ENCODE data around the gene MARCHF3. TPM values are rescaled to one million over a fixed set of nuclear protein-coding genes. Genes with fewer than 3 reads are reported as not detected.

The MARCHF3 gene, protein sequence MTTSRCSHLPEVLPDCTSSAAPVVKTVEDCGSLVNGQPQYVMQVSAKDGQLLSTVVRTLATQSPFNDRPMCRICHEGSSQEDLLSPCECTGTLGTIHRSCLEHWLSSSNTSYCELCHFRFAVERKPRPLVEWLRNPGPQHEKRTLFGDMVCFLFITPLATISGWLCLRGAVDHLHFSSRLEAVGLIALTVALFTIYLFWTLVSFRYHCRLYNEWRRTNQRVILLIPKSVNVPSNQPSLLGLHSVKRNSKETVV
- 1 to 10 TPM; 5.7 to 8.1 TPM for total RNA-seq

DNA sequence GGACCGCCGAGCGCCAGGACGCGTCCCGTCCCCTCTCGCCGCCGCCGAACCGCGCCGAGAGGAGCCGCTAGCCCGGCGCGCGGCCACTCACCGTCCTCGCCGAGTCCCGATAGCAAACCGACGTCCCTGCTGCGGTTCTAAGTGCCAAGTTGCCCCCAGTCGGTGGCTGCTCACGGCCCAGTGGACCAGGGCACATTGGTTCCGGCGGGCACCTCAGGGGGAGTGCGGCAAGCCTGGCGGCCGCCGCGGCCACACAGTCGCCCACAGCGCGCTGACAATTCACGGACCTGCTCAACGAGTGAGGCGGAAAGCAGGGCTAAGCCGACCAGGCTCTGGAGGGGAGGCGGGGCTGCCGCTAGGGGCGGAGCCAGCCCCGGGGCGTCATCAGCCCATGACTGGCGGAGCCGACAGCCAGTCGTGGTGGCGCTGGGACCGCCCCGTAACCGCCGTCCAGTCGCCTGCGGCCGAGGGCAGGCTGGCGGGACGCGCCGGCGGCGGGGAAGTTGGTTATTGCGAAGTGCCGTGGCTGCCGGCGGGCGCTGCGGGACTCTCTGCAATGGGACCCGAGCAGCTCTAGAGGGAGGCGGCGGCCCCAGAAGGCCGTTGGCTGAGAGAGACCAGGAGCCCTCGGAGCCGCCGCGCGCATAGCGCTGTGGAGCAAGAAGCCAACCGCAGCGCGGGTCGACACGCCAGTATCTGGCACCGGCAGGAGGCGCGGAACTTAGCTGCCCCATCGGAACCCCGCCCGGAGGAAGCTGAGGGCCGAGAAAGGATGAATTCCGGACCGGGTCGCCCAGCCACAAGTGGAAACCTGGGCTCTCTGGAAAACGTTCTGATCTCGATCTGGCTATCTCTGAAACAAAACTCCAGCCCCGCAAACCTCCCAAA, at the start of gene MARCHF3:
TSS of gene MARCHF3 (minus strand) at position 300 of the 888 bp plus-strand sequence. CDS start 112,387 bp downstream, outside the sequence.
- peak within 1 kb of the TSS; percentile 89 for H3K4me3 Mint-ChIP-seq
- DNase-seq = peak; percentile 97
- no peaks in the 10 kb centered on the region for H3K9me3 Mint-ChIP-seq
- H3K27ac Mint-ChIP-seq = peak within 1 kb of the TSS; percentile 79
- H3K27me3 Mint-ChIP-seq = peaks cover 16% of the 10 kb centered on the region
- H3K36me3 Mint-ChIP-seq = no peaks in the 10 kb centered on the region
- H3K4me1 Mint-ChIP-seq = peaks cover 30% of the 10 kb centered on the region

DNA sequence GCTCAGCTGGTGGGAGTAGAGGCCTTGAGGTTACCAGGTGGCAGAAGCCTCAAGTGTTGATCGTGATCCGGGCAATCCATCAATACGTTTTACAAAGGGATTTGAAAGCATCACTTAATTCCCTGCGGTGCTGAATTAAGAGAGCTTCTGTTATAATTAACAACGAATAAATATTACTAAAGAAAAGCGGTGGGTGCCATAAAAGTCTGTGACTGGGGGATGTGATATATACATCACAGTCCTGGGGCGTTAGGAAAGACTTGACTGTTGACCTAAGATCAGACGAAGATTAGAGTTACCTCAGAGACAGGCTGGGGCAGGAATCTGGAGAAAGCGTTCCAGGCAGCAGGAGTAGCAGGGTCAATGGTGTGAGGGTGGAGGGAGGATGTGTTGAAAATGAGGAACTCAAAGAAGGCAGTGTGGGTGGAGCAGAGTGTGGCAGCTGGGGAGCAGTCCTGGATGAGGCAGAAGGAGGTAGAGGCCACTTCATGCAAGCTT, 49.7 kb upstream of the MARCHF3 start:
- no peak overlapping the region for H3K4me3 Mint-ChIP-seq
- no peaks in the 10 kb centered on the region for H3K36me3 Mint-ChIP-seq
- no peaks in the 10 kb centered on the region for H3K4me1 Mint-ChIP-seq
- no peak for DNase-seq
- no peaks in the 10 kb centered on the region for H3K9me3 Mint-ChIP-seq
- H3K27ac Mint-ChIP-seq = no peak overlapping the region
- peaks cover 4% of the 10 kb centered on the region for H3K27me3 Mint-ChIP-seq

DNA sequence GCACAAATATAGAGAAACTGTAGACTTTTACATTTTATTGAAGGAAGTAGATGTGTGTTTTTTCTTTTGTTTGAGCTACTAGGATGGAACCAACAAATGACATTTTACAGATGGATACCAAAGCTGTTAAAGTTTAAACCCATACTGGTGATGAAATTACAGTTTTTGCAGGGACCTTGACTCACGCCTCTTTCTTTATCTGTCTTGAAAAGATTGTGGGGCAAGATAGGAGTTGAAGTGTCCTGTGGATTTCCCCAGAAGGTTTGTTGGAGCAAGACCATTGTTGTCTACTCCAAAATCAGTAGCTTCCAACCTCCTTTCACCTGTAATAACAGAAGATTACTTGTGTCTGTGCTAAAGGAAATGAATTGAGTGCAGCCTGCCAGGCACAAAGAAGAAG, 47.0 kb upstream of the MARCHF3 start:
- peaks cover 2% of the 10 kb centered on the region for H3K9me3 Mint-ChIP-seq

DNA sequence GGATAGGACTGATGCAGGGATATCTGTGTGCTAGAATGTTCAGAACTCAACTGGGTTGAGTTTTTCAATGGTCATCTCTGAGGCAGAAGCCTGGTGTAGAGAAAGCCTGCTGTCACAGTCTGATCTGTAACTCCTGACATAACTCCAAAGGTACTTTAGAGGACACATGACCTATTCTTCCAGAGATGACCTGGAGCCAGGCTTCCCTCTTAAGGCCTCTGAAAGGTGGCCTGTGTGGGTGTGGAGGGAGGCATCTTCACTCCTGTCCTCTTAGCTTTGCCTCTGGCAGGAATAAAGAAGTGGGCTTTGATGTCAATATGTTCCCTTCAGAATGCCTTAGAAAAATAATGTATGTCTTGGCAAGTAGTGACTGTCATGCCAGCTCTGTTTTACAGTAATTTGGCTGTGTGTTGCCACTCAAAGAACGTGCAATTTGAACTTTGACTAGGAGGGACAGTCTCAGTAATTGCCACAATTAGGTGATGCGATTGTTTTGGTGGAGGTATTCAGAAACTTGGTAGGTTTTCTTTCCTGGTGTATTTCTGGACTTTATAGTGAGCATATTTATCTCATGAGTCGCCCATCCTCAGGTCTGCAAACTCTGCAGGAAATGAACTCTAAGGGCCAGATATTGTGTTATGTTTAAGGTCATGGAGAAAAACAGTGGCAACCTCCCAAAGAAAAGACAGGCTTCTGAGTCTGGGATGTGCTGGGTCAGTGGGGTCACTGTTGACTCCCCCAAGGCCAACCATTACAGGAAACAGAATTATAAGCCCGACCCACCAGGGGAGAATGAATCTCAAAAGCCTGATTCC, 46.2 kb upstream of the MARCHF3 start:
- no peak for DNase-seq
- H3K27ac Mint-ChIP-seq = no peak overlapping the region
- peaks cover 4% of the 10 kb centered on the region for H3K27me3 Mint-ChIP-seq

More for the DNA sequence above, 47.0 kb upstream of the MARCHF3 start:
- H3K4me1 Mint-ChIP-seq = peaks cover 5% of the 10 kb centered on the region
- H3K36me3 Mint-ChIP-seq = no peaks in the 10 kb centered on the region
- no peak for DNase-seq
- H3K27ac Mint-ChIP-seq = no peak overlapping the region
- H3K4me3 Mint-ChIP-seq = no peak overlapping the region
- H3K27me3 Mint-ChIP-seq = peaks cover 4% of the 10 kb centered on the region

DNA sequence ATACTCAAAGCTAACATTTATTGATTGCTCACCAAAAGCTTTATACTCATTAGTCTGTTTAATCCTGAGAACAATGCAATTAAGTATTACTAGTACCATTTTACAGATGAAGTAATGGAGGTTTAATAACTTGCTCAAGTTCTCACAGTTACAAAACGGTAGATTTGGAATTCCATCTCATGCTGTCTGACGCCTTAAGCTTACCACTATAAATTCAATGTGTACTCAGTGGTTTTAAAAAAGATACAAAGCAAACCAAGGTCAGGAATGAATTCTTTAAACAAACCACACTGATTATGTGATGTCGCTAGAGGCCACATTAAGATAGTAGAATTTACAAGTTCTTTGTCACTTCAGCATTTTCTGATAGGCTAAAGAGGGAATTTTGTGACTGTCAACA, 44.1 kb upstream of the MARCHF3 start:
- Mint-ChIP-seq H3K4me3 (no peak overlapping the region), H3K36me3 (peaks cover 16% of the 10 kb centered on the region), H3K27me3 (no peaks in the 10 kb centered on the region), H3K9me3 (peaks cover 2% of the 10 kb centered on the region), H3K4me1 (peaks cover 10% of the 10 kb centered on the region), H3K27ac (no peak overlapping the region)
- DNase-seq = no peak

More for the DNA sequence above, 46.2 kb upstream of the MARCHF3 start:
- Mint-ChIP-seq H3K4me3 (no peak overlapping the region), H3K9me3 (peaks cover 2% of the 10 kb centered on the region), H3K36me3 (no peaks in the 10 kb centered on the region), H3K4me1 (peaks cover 10% of the 10 kb centered on the region)

DNA sequence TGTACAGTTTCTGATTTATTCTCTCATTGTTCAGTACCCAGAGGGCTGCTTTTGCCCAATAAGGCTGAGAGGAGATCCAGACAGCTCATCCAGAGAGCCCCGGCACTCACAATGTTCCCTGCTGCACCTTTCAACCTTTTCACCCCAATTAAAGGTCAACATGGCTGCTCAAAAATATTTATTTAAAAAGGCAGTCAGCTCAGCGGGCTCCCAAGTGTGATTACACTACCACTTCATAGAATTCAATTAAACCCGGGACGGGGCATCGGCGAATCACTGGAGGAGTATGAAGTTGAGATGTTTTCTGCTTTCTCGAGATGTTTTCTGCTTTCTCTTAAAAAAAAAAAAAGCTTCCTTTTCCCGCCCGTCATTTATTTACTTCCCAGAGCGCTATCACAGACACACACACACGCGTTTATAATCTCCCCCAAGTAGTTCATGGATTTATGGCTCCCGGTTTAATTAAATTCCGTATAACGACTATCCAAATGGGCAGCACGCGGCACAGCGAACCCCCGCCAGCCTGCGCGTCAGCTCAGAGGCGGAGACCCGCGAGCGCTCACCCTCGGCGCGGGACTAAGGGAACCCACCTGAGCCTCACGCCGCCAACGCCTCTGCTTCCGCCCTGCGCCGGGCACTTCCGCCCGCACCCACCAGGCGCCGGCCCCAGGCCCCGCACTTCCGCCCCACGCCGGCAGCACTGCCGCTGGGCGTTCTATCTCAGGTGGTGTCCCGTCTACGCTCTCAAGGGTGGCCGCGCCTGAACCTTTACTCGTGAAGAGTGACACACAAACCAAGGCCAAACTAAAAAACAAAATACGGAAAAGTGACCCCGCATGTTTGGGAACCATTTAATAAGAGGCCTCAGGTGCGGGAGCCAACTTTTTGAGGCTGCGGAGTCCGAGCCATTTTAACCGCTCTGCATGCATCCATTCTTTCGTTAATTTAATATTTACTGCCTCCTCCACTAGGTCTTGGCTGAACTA, 42.8 kb upstream of the MARCHF3 start, which contains the start of gene C5orf63:
TSS of gene C5orf63 (minus strand) at position 642 of the 986 bp plus-strand sequence. CDS start 14,507 bp downstream, outside the sequence.
- Mint-ChIP-seq H3K27me3 (no peaks in the 10 kb centered on the region), H3K4me1 (peaks cover 10% of the 10 kb centered on the region), H3K9me3 (peaks cover 2% of the 10 kb centered on the region), H3K36me3 (peaks cover 23% of the 10 kb centered on the region), H3K4me3 (peak within 1 kb of the TSS; percentile 86), H3K27ac (peak within 1 kb of the TSS; percentile 92)
- DNase-seq = peak; percentile 89

DNA sequence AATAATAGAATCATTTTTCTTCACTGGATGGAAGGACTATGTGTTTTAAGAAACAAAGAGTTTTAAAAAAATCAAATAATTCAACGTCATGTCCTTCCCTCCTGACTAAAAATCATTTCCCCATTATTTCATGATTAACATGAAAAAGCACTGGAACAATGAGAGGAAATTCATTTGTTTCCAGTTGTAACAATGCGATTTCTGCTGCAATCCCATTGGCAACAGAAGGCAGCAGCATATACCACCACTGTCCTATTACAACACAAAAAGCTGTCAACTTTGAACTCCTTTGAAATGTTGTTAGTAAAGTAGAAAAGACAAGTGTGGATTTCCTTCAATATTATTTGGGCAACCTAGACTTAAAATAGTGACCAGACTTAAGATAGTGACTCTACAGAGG, 39.9 kb upstream of the MARCHF3 start:
- Mint-ChIP-seq H3K4me1 (peaks cover 10% of the 10 kb centered on the region), H3K27me3 (no peaks in the 10 kb centered on the region), H3K27ac (no peak overlapping the region), H3K36me3 (peaks cover 23% of the 10 kb centered on the region), H3K9me3 (peaks cover 2% of the 10 kb centered on the region), H3K4me3 (no peak overlapping the region)
- no peak for DNase-seq

DNA sequence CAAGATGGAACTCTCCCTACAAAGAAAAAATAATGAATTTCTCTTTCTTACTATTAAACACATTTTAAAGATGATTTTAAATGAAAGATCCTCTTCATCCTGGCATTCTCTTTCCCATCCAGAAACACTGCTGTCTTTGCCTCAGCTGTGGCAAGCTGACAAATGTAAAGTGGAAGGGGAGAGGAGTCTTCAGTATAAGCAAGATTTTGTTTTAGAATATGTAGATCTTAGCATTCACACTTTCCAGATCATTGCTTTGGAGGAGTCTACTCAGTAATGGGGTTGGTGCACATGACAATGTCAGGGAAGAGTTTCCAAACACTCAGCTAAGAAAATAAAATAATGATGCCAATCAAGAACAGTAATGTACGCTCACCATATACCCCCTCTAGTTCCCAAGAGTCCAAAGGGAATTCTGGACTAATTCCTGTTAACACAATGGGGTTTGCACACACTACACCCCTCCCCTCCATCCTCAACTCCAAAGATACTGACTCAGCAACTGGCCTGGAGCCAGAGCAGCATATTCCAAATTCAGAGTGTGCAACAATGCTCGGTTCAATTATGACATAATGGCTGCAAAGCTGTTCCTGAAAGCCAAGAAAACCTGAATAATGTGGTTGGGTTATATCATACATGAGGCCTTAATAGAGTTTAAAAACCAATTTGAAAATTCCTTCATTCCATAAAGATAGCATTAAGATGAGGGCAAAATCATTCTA, 38.3 kb upstream of the MARCHF3 start:
- H3K27ac Mint-ChIP-seq = no peak overlapping the region
- H3K4me3 Mint-ChIP-seq = no peak overlapping the region
- no peaks in the 10 kb centered on the region for H3K27me3 Mint-ChIP-seq
- no peaks in the 10 kb centered on the region for H3K9me3 Mint-ChIP-seq
- H3K36me3 Mint-ChIP-seq = peaks cover 23% of the 10 kb centered on the region
- DNase-seq = no peak
- H3K4me1 Mint-ChIP-seq = peaks cover 8% of the 10 kb centered on the region

DNA sequence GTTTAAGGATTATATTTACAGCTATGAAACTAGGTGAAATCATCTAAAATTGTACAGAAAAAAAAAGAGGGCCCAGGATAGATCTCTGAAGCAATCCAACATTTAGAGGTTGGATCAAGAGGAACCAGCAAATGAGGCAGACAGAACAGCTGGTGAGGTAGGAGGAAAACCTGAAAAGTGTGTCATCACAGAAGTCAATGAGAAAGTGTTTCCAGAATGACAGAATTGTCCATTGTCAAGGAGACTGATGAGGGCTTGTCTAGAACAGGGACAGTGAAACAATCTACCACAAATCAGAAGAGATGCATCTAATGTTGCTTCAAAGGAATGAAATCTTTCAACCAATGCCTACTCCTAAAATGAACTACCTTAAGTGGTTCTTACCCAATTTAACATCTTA, 36.4 kb upstream of the MARCHF3 start:
- no peaks in the 10 kb centered on the region for H3K4me1 Mint-ChIP-seq
- H3K27me3 Mint-ChIP-seq = no peaks in the 10 kb centered on the region
- DNase-seq = no peak
- H3K9me3 Mint-ChIP-seq = no peaks in the 10 kb centered on the region
- peaks cover 23% of the 10 kb centered on the region for H3K36me3 Mint-ChIP-seq
- H3K4me3 Mint-ChIP-seq = no peak overlapping the region
- H3K27ac Mint-ChIP-seq = no peak overlapping the region

DNA sequence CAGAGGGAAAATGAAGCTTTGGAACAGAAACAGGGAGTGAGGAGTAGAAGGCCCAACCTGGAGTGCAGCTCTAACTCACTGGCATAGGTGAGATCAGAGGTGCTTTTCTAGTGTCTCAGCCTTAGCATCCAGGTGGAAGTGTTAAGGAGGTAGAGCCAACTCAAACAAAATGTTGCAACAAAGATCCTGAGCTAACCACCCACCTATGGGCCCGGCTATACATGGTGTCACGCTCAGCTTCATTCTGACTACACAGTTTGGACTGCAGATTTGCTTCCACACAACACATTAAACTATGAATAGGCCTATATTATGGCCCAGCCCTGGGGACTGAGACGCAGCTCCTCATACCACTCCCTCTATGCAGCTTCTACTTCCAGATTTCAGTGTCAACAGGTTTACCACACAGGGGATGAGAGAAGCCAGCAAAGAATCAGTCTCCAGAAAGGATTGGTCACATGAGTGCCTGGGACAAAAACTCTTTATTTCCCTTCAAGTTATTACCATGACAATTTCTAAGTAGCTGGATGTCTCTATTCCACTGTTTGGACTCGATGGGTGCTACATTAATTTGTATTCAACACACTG, 34.0 kb upstream of the MARCHF3 start:
- Mint-ChIP-seq H3K27me3 (no peaks in the 10 kb centered on the region), H3K4me1 (peaks cover 5% of the 10 kb centered on the region), H3K9me3 (no peaks in the 10 kb centered on the region), H3K36me3 (peaks cover 8% of the 10 kb centered on the region), H3K27ac (no peak overlapping the region), H3K4me3 (no peak overlapping the region)
- DNase-seq = no peak

DNA sequence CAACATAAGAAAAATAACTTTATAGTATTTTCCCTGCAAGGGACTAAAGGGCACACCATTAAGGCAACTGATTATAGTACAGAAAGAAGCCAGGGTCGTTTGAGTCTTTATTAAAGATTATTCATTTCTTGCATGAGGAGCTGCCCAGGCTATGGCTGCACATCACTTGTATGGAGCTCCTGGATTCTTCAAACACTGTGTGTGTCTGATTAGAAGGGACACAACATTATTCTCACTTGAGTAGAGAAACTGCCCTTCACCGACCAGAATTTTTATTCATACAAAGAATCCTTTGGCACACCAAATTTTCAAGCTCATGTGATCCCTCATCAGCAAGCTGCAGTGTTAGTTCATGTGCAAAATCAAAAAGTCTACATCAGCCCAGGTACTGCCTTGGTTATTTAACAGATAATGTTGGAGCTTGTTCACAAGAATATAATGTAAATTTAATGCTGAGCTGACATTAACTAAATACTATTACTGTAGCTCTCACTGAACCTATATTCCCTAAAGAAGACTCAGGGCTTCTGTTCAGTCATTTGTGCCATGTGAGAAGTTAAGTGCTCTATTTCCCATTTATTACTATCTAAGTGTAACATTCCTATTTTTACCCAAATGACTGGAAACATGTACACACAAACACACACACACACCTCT, 33.0 kb upstream of the MARCHF3 start:
- DNase-seq = no peak
- H3K27me3 Mint-ChIP-seq = no peaks in the 10 kb centered on the region
- no peaks in the 10 kb centered on the region for H3K9me3 Mint-ChIP-seq
- peaks cover 8% of the 10 kb centered on the region for H3K36me3 Mint-ChIP-seq
- H3K4me1 Mint-ChIP-seq = peaks cover 5% of the 10 kb centered on the region
- H3K4me3 Mint-ChIP-seq = no peak overlapping the region
- no peak overlapping the region for H3K27ac Mint-ChIP-seq

DNA sequence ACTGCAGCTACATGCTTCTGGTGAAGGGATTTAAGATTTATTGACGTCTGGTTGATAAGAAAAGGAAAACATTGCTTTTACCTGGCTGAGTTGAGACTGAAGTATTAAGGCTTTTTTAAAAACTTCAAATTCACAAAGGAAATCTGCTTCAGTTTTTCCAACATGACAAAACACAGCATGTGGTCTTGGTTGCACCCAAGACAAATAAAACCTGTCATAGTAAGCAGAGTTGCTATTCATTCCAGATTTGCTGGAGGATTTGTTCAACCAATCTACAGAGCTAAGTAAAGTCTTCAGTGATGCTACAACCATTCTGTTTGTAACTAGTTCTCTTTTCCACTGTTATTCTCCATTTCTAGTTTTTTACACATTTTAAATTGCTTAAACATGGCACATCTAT, 31.6 kb upstream of the MARCHF3 start:
- Mint-ChIP-seq H3K4me3 (no peak overlapping the region), H3K27ac (no peak overlapping the region), H3K9me3 (no peaks in the 10 kb centered on the region), H3K4me1 (peaks cover 5% of the 10 kb centered on the region), H3K36me3 (peaks cover 14% of the 10 kb centered on the region), H3K27me3 (no peaks in the 10 kb centered on the region)
- no peak for DNase-seq

All from activated naive CD8-positive, alpha-beta T cell treated with anti-CD3 and anti-CD28 coated beads for 36 hours (primary cell).